ENCODE data around the gene VAV1.

GRCh38 chr19:6791237-6791636 lies 18.7 kb downstream of the VAV1 start:
- no peak for TF ChIP-seq CTCF (IDR thresholded peaks at IDR 0.05)
- TF ChIP-seq POLR2A (IDR thresholded peaks at IDR 0.05): no peak
